ENCODE results near the gene LSAMP. TPM values are rescaled to one million over a fixed set of nuclear protein-coding genes. Genes with fewer than 3 reads are reported as not detected.

The LSAMP gene
- total and polyA plus RNA-seq, 2 of the 8 experiments (the other 6 are each of a cell fraction or from before 2014, with no cell fraction given), result 1.8 to 5.7 TPM

DNA sequence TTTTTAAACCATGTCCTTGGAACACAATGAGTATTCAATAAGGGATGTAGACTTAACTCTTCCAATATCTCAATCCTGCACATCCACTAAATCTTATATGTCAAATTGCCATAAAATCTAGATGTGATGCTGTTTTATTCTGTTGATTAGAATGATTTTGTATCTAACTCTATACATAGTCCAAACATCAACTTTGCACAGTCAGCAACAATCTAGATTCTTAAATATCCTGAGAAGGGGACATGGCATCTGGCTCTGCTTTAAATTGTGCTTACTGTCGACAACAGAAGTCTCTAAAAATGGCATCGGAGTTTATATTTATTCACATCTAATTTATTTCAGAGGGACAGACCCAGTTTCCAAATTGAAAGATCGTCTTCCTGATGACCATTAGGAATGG lies 545.8 kb downstream of the LSAMP start:
- H3K27ac ChIP-seq (ENCODE audit: low read depth, low read length), result no peak overlapping the region
- H2BK12ac ChIP-seq (ENCODE audit: low read depth, low read length), result no peak overlapping the region
- no peaks in the 10 kb centered on the region for H3K27me3 ChIP-seq (replicated peaks in 1 of 4; ENCODE audit: control insufficient read depth in 3 of 4, extremely low read depth in 1 of 4, insufficient read depth in 3 of 4, low read length in 3 of 4)
- no peak overlapping the region for H4K5ac ChIP-seq (ENCODE audit: insufficient read length, low read depth, low read length)
- H3K79me2 ChIP-seq (ENCODE audit: control insufficient read depth in 1 of 2, insufficient read depth in 2 of 2, low read length in 2 of 2), result no peaks in the 10 kb centered on the region
- H3K9ac ChIP-seq (replicated peaks in 1 of 4; ENCODE audit: extremely low read depth in 1 of 4, low read depth in 3 of 4, low read length in 3 of 4), result no peak overlapping the region
- no peak overlapping the region for H2AK5ac ChIP-seq (ENCODE audit: low read depth, low read length)
- FAIRE-seq (no peak), DNase-seq (ENCODE audit: low read depth in 1 of 2, low spot score in 2 of 2) (no peak)
- no peak overlapping the region for H2BK20ac ChIP-seq (ENCODE audit: low read length)
- no peak overlapping the region for H3K56ac ChIP-seq (replicated peaks; ENCODE audit: insufficient read length, low read depth, low read length)
- no peak overlapping the region for H2BK5ac ChIP-seq (ENCODE audit: low read depth, low read length)
- H3K79me1 ChIP-seq (ENCODE audit: low read depth, low read length), result no peaks in the 10 kb centered on the region
- no peaks in the 10 kb centered on the region for H3K9me3 ChIP-seq (ENCODE audit: insufficient read depth in 2 of 2, low read depth in 1 of 2, low read length in 1 of 2)
- ChIA-PET POLR2A (ENCODE audit: partially characterized antibody) (no interaction called here), CTCF (ENCODE audit: partially characterized antibody) (interaction anchor here (1.3 to 1.9 kb wide), 3 partner anchors 12 to 33 kb away, joined by 3 to 5 read pairs (median 3); no protein-coding TSS in a partner anchor)
- no peak overlapping the region for H4K91ac ChIP-seq (replicated peaks; ENCODE audit: insufficient read length, low read length)
- no peak overlapping the region for H2BK15ac ChIP-seq (ENCODE audit: low read length)
- no peak overlapping the region for H3K4me3 ChIP-seq (ENCODE audit: extremely low read depth in 1 of 4, insufficient read depth in 2 of 4, low read depth in 3 of 4, low read length in 4 of 4)
- H3K18ac ChIP-seq (ENCODE audit: extremely low read depth, low read length), result no peak overlapping the region
- no peaks in the 10 kb centered on the region for H3K36me3 ChIP-seq (ENCODE audit: control insufficient read depth in 2 of 4, insufficient read depth in 4 of 4, low read length in 3 of 4)
- H2AFZ ChIP-seq (ENCODE audit: low read length), result no peak overlapping the region
- H3K4ac ChIP-seq (replicated peaks; ENCODE audit: insufficient read length, low read depth, low read length), result no peak overlapping the region
- no peak overlapping the region for H3K14ac ChIP-seq (ENCODE audit: insufficient read length)
- H2BK120ac ChIP-seq (replicated peaks; ENCODE audit: low read depth, low read length), result no peak overlapping the region
- TF ChIP-seq TAF7 (optimal IDR thresholded peaks at IDR 0.05; ENCODE audit: borderline replicate concordance, low read depth, low read length) (no peak), SP1 (IDR thresholded peaks at IDR 0.05; ENCODE audit: low read depth, low read length) (no peak), BACH1 (IDR thresholded peaks at IDR 0.05; ENCODE audit: low read length) (no peak), JUN (IDR thresholded peaks at IDR 0.05; ENCODE audit: low read depth, low read length) (no peak), RNF2 (IDR thresholded peaks at IDR 0.05; ENCODE audit: borderline replicate concordance, low read depth, low read length, missing control alignments, poor library complexity, severe bottlenecking) (no peak)
- H3K23me2 ChIP-seq (ENCODE audit: low read depth, low read length), result no peaks in the 10 kb centered on the region
- no peak overlapping the region for H3K4me2 ChIP-seq (ENCODE audit: insufficient read depth in 1 of 2, low read depth in 2 of 2, low read length in 2 of 2)
- H4K8ac ChIP-seq (ENCODE audit: extremely low read depth, insufficient read depth, low read length), result no peak overlapping the region
- WGBS, 2 experiments (ENCODE audit: extremely low coverage in 1 of 2, insufficient coverage in 1 of 2, insufficient read length in 1 of 2, insufficient replicate concordance in 2 of 2, low coverage in 1 of 2, low lambda C conversion rate in 2 of 2, missing lambda C conversion rate in 1 of 2), result 90% methylated on average over 3 of the region's 3 CpGs; no CpG with 5 or more reads in 1 of the 2 experiments
- peaks cover 1 to 8% (median 5%) of the 10 kb centered on the region in 4 experiments; a peak in 3 of 7 replicates for H3K4me1 ChIP-seq (replicated peaks in 1 of 4; ENCODE audit: control insufficient read depth in 3 of 4, insufficient read depth in 4 of 4, low read length in 3 of 4)
- no peaks in the 10 kb centered on the region for H4K20me1 ChIP-seq (replicated peaks in 1 of 2; ENCODE audit: control insufficient read depth in 1 of 2, insufficient read depth in 2 of 2, low read length in 2 of 2)
- no peak overlapping the region for H3K23ac ChIP-seq (ENCODE audit: insufficient read length)

Data from H1 (cell line).